WERI-Rb-1 (cell line): Measurements from ENCODE around the gene RPL35.

ENCODE experiments used
- DNase-seq: peaks from one replicate; pipeline ENCODE4 v3.0.0-alpha.2; 2020
- H3K27ac ChIP-seq: fragments of 250-450 bp; sonication (Bioruptor Pico); 2 replicates; pipeline ENCODE4 v1.5.1; 2020; ENCODE audit warnings: mild to moderate bottlenecking, moderate library complexity
- H3K27me3 ChIP-seq: fragments of 250-450 bp; sonication (Bioruptor Pico); 2 replicates; pipeline ENCODE4 v1.5.1; 2021; ENCODE audit warnings: mild to moderate bottlenecking, low read depth, moderate library complexity; ENCODE audit not compliant: insufficient read depth, severe bottlenecking
- H3K36me3 ChIP-seq: fragments of 250-450 bp; sonication (Bioruptor Pico); 2 replicates; pipeline ENCODE4 v1.5.1; 2020; ENCODE audit warnings: mild to moderate bottlenecking, moderate library complexity
- H3K4me3 ChIP-seq: 2 replicates; pipeline ENCODE4 v1.5.1; 2011; ENCODE audit warnings: low read depth, mild to moderate bottlenecking, control low read depth, low read length
- H3K9me3 ChIP-seq: fragments of 250-450 bp; sonication (Bioruptor Pico); 2 replicates; pipeline ENCODE4 v1.5.1; 2021; ENCODE audit warnings: mild to moderate bottlenecking, moderate library complexity; ENCODE audit not compliant: severe bottlenecking
- CTCF ChIP-seq: IDR thresholded peaks from 2 replicates; pipeline ENCODE4 v1.5.1; 2011; ENCODE audit warnings: low read depth, mild to moderate bottlenecking, control low read depth, inconsistent platforms, low read length

The RPL35 gene

GRCh38 chr9:124880501-124880900 is 18.7 kb upstream of the RPL35 start:
- H3K9me3 ChIP-seq, result no peaks in the 10 kb centered on the region
- peaks cover 46% of the 10 kb centered on the region for H3K36me3 ChIP-seq
- no peak for DNase-seq
- no peak overlapping the region for H3K4me3 ChIP-seq
- H3K27me3 ChIP-seq, result no peaks in the 10 kb centered on the region
- no peak overlapping the region for H3K27ac ChIP-seq
- no peak for TF ChIP-seq CTCF

GRCh38 chr9:124879226-124879625 is 17.5 kb upstream of the RPL35 start:
- TF ChIP-seq CTCF, result no peak
- DNase-seq, result no peak
- no peak overlapping the region for H3K4me3 ChIP-seq
- H3K27ac ChIP-seq, result no peak overlapping the region
- H3K27me3 ChIP-seq, result no peaks in the 10 kb centered on the region
- H3K9me3 ChIP-seq, result no peaks in the 10 kb centered on the region
- H3K36me3 ChIP-seq, result peaks cover 55% of the 10 kb centered on the region

GRCh38 chr9:124878518-124878917 is 16.8 kb upstream of the RPL35 start:
- no peak for TF ChIP-seq CTCF
- Histone ChIP-seq H3K27ac (no peak overlapping the region; the same call in 1 of the 2 replicates), H3K9me3 (no peaks in the 10 kb centered on the region), H3K36me3 (peaks cover 62% of the 10 kb centered on the region), H3K4me3 (no peak overlapping the region), H3K27me3 (no peaks in the 10 kb centered on the region)
- no peak for DNase-seq

GRCh38 chr9:124878021-124878420 is 16.3 kb upstream of the RPL35 start:
- peaks cover 67% of the 10 kb centered on the region for H3K36me3 ChIP-seq
- H3K4me3 ChIP-seq, result no peak overlapping the region
- H3K27me3 ChIP-seq, result no peaks in the 10 kb centered on the region
- no peak for TF ChIP-seq CTCF
- H3K9me3 ChIP-seq, result no peaks in the 10 kb centered on the region
- no peak overlapping the region; the same call in 1 of the 2 replicates for H3K27ac ChIP-seq
- DNase-seq, result no peak

- H3K9me3 ChIP-seq, result no peaks in the 10 kb centered on the region
- no peak for TF ChIP-seq CTCF
- no peak overlapping the region for H3K4me3 ChIP-seq
- DNase-seq, result no peak
- no peaks in the 10 kb centered on the region for H3K27me3 ChIP-seq
- H3K27ac ChIP-seq, result no peak overlapping the region
- H3K36me3 ChIP-seq, result peaks cover 75% of the 10 kb centered on the region
Observed at GRCh38 chr9:124877021-124877782, 15.4 kb upstream of the RPL35 start.

- no peaks in the 10 kb centered on the region for H3K9me3 ChIP-seq
- no peaks in the 10 kb centered on the region for H3K27me3 ChIP-seq
- peaks cover 92% of the 10 kb centered on the region for H3K36me3 ChIP-seq
- TF ChIP-seq CTCF, result no peak
- no peak overlapping the region for H3K27ac ChIP-seq
- no peak overlapping the region for H3K4me3 ChIP-seq
- DNase-seq, result no peak
Observed at GRCh38 chr9:124875501-124875900, 13.7 kb upstream of the RPL35 start.
